ENCODE data around the gene ATP8B4. TPM values are rescaled to one million over a fixed set of nuclear protein-coding genes. Genes with fewer than 3 reads are reported as not detected.
A peak's percentile ranks its signal among the peaks of the same experiment; 100 is the strongest.

The ATP8B4 gene
- total RNA-seq, 2 donors from 2014 or later: 20.0 to 26.1 TPM

GRCh38 chr15:50051811-50052419 lies 67.1 kb downstream of the ATP8B4 start:
- ATAC-seq (replicated peaks): peak; percentile 37
- no peaks in the 10 kb centered on the region for H3K9me3 Mint-ChIP-seq

GRCh38 chr15:50050986-50051743 lies 67.9 kb downstream of the ATP8B4 start:
- Mint-ChIP-seq H3K27me3 (peaks cover 28% of the 10 kb centered on the region), H3K27ac (no peak overlapping the region), H3K36me3 (ENCODE audit: low read depth) (no peaks in the 10 kb centered on the region), H3K9me3 (no peaks in the 10 kb centered on the region), H3K4me1 (no peaks in the 10 kb centered on the region), H3K4me3 (no peak overlapping the region)
- ATAC-seq (replicated peaks): no peak

More at GRCh38 chr15:50051811-50052419, 67.1 kb downstream of the ATP8B4 start:
- peaks cover 28% of the 10 kb centered on the region for H3K27me3 Mint-ChIP-seq
- H3K4me3 Mint-ChIP-seq: no peak overlapping the region
- H3K4me1 Mint-ChIP-seq: no peaks in the 10 kb centered on the region
- no peak overlapping the region for H3K27ac Mint-ChIP-seq
- no peaks in the 10 kb centered on the region for H3K36me3 Mint-ChIP-seq (ENCODE audit: low read depth)

GRCh38 chr15:50049871-50050270 lies 69.2 kb downstream of the ATP8B4 start:
- H3K4me3 Mint-ChIP-seq: no peak overlapping the region
- H3K9me3 Mint-ChIP-seq: no peaks in the 10 kb centered on the region
- peaks cover 19% of the 10 kb centered on the region for H3K27me3 Mint-ChIP-seq
- H3K4me1 Mint-ChIP-seq: no peaks in the 10 kb centered on the region
- ATAC-seq (replicated peaks): no peak
- no peak overlapping the region for H3K27ac Mint-ChIP-seq
- no peaks in the 10 kb centered on the region for H3K36me3 Mint-ChIP-seq (ENCODE audit: low read depth)

DNA sequence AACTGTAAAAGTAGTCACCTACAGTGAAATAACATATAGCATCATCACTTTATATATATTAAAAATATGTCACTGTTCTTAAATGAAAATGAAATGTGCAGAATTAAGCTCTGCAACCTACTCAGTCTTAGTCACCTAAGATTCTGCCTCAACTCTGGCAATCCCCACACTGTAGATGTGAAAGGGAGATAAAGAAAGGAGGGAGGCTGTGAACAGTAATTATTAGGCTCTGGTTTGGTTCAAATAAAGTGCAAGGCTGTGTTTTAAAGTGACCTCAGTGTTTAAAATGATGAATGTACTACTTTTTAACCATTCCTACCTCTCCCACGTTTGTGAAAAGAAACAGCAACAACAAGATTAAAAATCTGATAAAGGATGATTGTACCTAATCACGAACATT lies 72.2 kb downstream of the ATP8B4 start:
- Mint-ChIP-seq H3K36me3 (ENCODE audit: low read depth) (no peaks in the 10 kb centered on the region), H3K9me3 (peaks cover 12% of the 10 kb centered on the region), H3K27me3 (peaks cover 8% of the 10 kb centered on the region), H3K4me3 (no peak overlapping the region), H3K27ac (no peak overlapping the region), H3K4me1 (no peaks in the 10 kb centered on the region)
- ATAC-seq (replicated peaks): peak; percentile 88

DNA sequence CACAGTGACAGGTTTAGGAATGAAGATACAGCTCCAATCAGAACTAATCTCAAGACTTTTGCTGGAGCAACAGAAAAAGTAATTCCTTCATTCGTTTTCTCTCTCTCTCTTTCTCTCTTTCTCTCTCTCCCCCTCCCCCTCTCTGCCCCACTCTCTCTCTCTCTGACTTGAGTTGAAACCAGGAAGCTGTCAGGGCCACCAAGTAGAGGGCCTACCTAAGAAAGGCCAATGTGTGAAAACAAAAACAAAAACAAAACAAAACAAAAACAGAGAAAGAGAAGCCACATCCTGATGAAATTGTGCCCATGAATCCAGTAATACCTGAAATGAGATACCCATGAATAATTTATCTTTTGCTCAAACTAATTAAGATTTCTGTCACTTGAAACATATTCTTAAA lies 72.9 kb downstream of the ATP8B4 start:
- Mint-ChIP-seq H3K36me3 (ENCODE audit: low read depth) (no peaks in the 10 kb centered on the region), H3K4me3 (no peak overlapping the region), H3K27ac (no peak overlapping the region), H3K27me3 (peaks cover 4% of the 10 kb centered on the region), H3K4me1 (no peaks in the 10 kb centered on the region), H3K9me3 (peaks cover 12% of the 10 kb centered on the region)
- ATAC-seq (replicated peaks): no peak

- Mint-ChIP-seq H3K27ac (no peak overlapping the region), H3K4me1 (no peaks in the 10 kb centered on the region), H3K27me3 (peaks cover 1% of the 10 kb centered on the region), H3K9me3 (peaks cover 12% of the 10 kb centered on the region), H3K36me3 (ENCODE audit: low read depth) (no peaks in the 10 kb centered on the region), H3K4me3 (no peak overlapping the region)
- no peak for ATAC-seq (replicated peaks)
Observed at GRCh38 chr15:50044904-50045303, 74.1 kb downstream of the ATP8B4 start.

DNA sequence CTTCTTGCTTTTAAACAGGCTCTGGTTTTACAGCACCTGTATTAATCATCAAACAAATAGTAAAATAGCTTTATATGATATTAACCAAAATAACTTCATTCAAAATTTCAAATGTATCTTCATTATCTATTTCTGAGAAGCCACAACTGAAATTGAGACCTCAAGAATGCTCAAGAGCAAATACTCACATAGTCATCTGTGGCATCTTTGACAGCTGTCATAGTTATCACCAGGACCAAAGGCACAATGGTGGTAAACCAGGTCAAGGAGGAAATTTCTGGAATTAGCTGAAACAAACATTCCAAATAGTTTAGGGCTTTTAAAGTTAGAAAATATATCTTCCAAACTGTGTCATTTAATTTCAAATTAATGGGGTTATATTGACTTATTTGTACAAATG lies 74.6 kb downstream of the ATP8B4 start:
- H3K4me3 Mint-ChIP-seq: no peak overlapping the region
- peaks cover 12% of the 10 kb centered on the region for H3K9me3 Mint-ChIP-seq
- H3K27me3 Mint-ChIP-seq: no peaks in the 10 kb centered on the region
- H3K36me3 Mint-ChIP-seq (ENCODE audit: low read depth): no peaks in the 10 kb centered on the region
- no peaks in the 10 kb centered on the region for H3K4me1 Mint-ChIP-seq
- no peak for ATAC-seq (replicated peaks)
- no peak overlapping the region for H3K27ac Mint-ChIP-seq

- Mint-ChIP-seq H3K27me3 (peaks cover 4% of the 10 kb centered on the region), H3K9me3 (peaks cover 12% of the 10 kb centered on the region), H3K4me3 (no peak overlapping the region), H3K27ac (no peak overlapping the region), H3K36me3 (ENCODE audit: low read depth) (no peaks in the 10 kb centered on the region), H3K4me1 (no peaks in the 10 kb centered on the region)
- ATAC-seq (replicated peaks): no peak
Observed at GRCh38 chr15:50042775-50043174, 76.3 kb downstream of the ATP8B4 start.

DNA sequence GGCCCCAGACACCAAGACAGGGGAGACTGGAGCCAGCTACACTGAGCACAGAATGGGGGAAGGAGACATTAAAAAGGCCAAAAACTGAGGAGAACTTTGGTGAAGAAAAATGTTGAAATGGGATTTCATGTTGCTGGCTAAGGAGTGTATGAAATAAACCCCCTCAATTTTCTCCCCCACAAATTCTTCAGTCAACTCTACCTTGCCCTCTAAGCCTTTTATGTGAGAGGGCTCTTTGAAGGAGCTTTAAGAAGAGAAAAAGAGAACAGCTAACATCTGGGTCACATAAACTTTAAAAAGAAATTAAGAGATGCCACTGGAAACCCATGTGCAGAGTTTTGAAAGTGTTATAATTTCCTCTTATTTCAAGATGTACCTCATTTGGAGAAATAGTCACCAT lies 88.6 kb downstream of the ATP8B4 start:
- H3K9me3 Mint-ChIP-seq: no peaks in the 10 kb centered on the region
- no peak overlapping the region for H3K27ac Mint-ChIP-seq
- H3K4me1 Mint-ChIP-seq: no peaks in the 10 kb centered on the region
- H3K36me3 Mint-ChIP-seq (ENCODE audit: low read depth): no peaks in the 10 kb centered on the region
- H3K27me3 Mint-ChIP-seq: peaks cover 14% of the 10 kb centered on the region
- ATAC-seq (replicated peaks): no peak
- H3K4me3 Mint-ChIP-seq: no peak overlapping the region

DNA sequence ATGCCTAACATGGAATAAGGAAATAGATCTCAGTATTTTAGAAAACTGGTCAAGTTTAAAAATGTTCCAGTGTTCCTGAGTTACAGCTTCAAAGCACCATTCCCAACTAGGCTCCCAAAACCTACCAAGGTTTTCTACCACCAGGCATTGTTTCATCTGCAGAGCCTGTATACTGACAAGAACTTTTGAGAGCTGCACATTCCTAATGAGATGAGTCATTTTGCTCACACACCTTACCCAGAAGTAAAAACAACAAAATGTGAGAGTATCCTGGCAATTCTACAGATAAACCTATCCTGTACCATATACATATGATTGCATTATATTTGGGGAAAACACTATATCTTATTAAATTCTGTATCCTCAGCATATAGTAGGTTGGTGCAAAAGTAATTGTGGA lies 90.7 kb downstream of the ATP8B4 start:
- H3K4me1 Mint-ChIP-seq: no peaks in the 10 kb centered on the region
- no peak overlapping the region for H3K4me3 Mint-ChIP-seq
- H3K36me3 Mint-ChIP-seq (ENCODE audit: low read depth): no peaks in the 10 kb centered on the region
- H3K9me3 Mint-ChIP-seq: no peaks in the 10 kb centered on the region
- peaks cover 17% of the 10 kb centered on the region for H3K27me3 Mint-ChIP-seq
- no peak overlapping the region for H3K27ac Mint-ChIP-seq
- ATAC-seq (replicated peaks): no peak

DNA sequence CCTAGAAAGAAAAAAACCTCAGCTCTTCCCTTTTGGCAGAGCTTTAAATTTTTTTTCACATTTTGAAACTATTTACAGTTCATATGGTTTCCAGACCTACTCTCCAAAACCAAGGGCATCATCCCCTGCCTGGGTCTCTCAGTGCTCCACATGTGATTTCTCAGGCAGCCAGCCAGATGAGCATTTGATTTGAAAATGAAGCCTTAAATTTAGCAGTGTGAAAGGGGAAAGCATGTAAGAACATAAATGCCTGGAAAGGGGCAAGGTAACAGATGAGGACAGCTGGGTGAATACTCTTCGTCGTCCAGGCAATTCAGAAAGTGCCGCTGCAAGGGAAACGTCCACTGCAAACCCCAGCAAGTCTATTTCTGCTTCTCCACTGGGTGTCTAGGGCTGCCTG lies 94.8 kb downstream of the ATP8B4 start:
- Mint-ChIP-seq H3K27me3 (peaks cover 19% of the 10 kb centered on the region), H3K36me3 (ENCODE audit: low read depth) (no peaks in the 10 kb centered on the region), H3K4me3 (no peak overlapping the region), H3K9me3 (no peaks in the 10 kb centered on the region), H3K4me1 (no peaks in the 10 kb centered on the region), H3K27ac (no peak overlapping the region)
- ATAC-seq (replicated peaks): no peak

DNA sequence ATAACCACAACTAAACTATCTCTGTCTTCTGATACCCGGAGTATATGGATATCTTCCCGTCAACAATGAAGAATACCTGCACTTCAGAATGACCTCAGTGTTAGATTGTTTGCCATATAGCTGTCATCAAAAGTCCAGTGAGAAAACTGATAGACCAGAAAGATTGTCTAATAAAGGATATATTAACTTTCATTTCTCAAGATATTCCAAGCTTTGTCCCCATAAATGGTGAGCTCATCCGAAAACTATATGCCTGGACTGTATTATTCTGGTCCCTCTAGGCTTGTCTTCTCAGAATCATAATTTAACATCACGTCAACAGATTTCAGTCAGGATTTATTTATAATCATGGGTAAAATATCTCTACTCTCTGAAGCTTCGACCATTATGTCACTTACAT lies 100.5 kb downstream of the ATP8B4 start:
- no peaks in the 10 kb centered on the region for H3K36me3 Mint-ChIP-seq (ENCODE audit: low read depth)
- no peak for ATAC-seq (replicated peaks)
- H3K27me3 Mint-ChIP-seq: peaks cover 9% of the 10 kb centered on the region
- no peak overlapping the region for H3K4me3 Mint-ChIP-seq
- no peaks in the 10 kb centered on the region for H3K4me1 Mint-ChIP-seq
- H3K27ac Mint-ChIP-seq: no peak overlapping the region
- H3K9me3 Mint-ChIP-seq: no peaks in the 10 kb centered on the region

DNA sequence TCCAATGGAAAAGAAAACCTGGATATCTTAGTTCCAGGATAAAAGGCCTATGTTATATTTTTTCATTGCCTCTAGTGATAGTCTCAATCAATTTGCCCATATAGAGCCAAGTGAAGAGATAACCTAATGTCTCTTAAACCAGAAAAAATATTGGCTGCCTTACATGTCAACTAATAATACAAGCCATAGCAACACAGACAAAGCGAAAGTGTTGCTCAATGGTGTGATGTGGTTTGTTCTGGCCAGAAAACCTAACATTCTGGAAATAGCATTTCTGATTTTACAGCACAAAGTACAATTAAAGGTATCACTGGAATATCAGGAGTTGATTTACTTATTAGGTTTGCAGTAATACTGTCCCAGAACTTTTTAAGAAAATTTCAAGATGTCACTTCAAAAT lies 101.5 kb downstream of the ATP8B4 start:
- H3K4me3 Mint-ChIP-seq: no peak overlapping the region
- no peak for ATAC-seq (replicated peaks)
- no peaks in the 10 kb centered on the region for H3K36me3 Mint-ChIP-seq (ENCODE audit: low read depth)
- H3K4me1 Mint-ChIP-seq: no peaks in the 10 kb centered on the region
- H3K27me3 Mint-ChIP-seq: peaks cover 9% of the 10 kb centered on the region
- H3K27ac Mint-ChIP-seq: no peak overlapping the region
- no peaks in the 10 kb centered on the region for H3K9me3 Mint-ChIP-seq

DNA sequence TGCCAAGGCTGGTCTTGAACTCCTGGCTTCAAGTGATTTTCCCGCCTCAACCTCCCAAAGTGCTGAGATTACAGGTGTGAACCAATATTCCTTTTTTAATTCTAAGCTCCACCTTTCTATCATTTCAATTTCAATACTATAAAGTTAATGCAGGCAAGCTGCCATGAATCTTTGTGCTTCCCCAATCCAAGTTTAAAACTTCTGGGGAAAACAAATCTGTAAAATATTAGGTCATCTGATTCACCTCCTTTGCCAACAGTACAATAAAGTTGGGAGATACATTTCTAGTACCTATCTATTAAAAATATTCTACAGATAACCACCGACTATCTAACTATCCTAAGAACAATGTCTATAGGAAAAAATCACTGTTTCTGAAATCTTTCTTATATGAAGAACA lies 102.1 kb downstream of the ATP8B4 start:
- Mint-ChIP-seq H3K27ac (no peak overlapping the region), H3K9me3 (no peaks in the 10 kb centered on the region), H3K36me3 (ENCODE audit: low read depth) (no peaks in the 10 kb centered on the region), H3K27me3 (peaks cover 14% of the 10 kb centered on the region), H3K4me1 (no peaks in the 10 kb centered on the region), H3K4me3 (no peak overlapping the region)
- ATAC-seq (replicated peaks): no peak

DNA sequence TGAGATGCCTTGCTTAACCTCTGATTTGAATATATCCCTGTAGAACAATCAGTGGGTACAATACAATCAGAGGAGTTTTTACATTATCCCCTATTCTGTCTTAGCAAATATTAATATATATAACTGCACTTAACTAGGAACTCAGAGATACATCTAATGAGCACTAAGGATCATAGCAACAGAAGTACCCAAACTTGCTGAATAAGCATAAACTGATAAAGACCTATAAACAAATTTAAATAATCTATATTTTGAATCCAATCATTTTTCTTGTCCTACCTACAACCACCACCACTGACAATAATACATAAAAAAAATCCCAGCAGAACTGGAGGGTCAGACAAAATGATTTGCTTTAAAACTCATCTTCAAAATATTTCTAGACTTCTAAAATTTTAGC lies 106.2 kb downstream of the ATP8B4 start:
- Mint-ChIP-seq H3K36me3 (ENCODE audit: low read depth) (no peaks in the 10 kb centered on the region), H3K4me3 (no peak overlapping the region), H3K27me3 (peaks cover 6% of the 10 kb centered on the region), H3K9me3 (no peaks in the 10 kb centered on the region), H3K4me1 (no peaks in the 10 kb centered on the region), H3K27ac (no peak overlapping the region)
- no peak for ATAC-seq (replicated peaks)
